Ectodermal cell (in vitro differentiated cells): ENCODE data around the gene IMPG2.

Experiments
- H3K27ac ChIP-seq: 2 replicates; pipeline ENCODE4 v1.7.0; 2013; ENCODE audit warnings: mild to moderate bottlenecking, low read depth, low read length; ENCODE audit not compliant: insufficient read depth, poor library complexity, severe bottlenecking
- H3K27me3 ChIP-seq: 2 replicates; pipeline ENCODE4 v1.7.0; 2013; ENCODE audit warnings: mild to moderate bottlenecking, low read length; ENCODE audit not compliant: insufficient read depth, control insufficient read depth, poor library complexity, severe bottlenecking
- H3K36me3 ChIP-seq: one replicate; pipeline ENCODE4 v1.7.0; 2013; ENCODE audit warnings: low read length; ENCODE audit not compliant: control insufficient read depth, insufficient read depth
- H3K4me1 ChIP-seq: one replicate; pipeline ENCODE4 v1.7.0; 2013; ENCODE audit warnings: low read length; ENCODE audit not compliant: control insufficient read depth, insufficient read depth
- H3K4me3 ChIP-seq: 2 replicates; pipeline ENCODE4 v1.7.0; 2013; ENCODE audit warnings: low read depth, low read length, control low read depth; ENCODE audit not compliant: insufficient read depth
- H3K9me3 ChIP-seq: 2 replicates; pipeline ENCODE4 v1.7.0; 2013; ENCODE audit warnings: mild to moderate bottlenecking, low read length, moderate library complexity; ENCODE audit not compliant: control insufficient read depth
- WGBS, 2 experiments: methylation state at CpG; one replicate each; pipeline ENCODE4 v1.1.7; 2013; ENCODE audit warnings: missing lambda C conversion rate in 2 of 2; 5-methylcytosine and 5-hydroxymethylcytosine counted together

IMPG2 gene

GRCh38 chr3:101194392-101194791 is 126.0 kb downstream of the IMPG2 start:
- H3K27me3 ChIP-seq: no peaks in the 10 kb centered on the region
- H3K27ac ChIP-seq: no peak overlapping the region
- 42 to 64% methylated on average over 3 of the region's 3 CpGs for WGBS, 2 experiments
- no peaks in the 10 kb centered on the region for H3K4me1 ChIP-seq
- no peaks in the 10 kb centered on the region for H3K36me3 ChIP-seq
- H3K4me3 ChIP-seq: no peak overlapping the region
- H3K9me3 ChIP-seq: no peaks in the 10 kb centered on the region

- H3K27ac ChIP-seq: no peak overlapping the region
- no peaks in the 10 kb centered on the region for H3K4me1 ChIP-seq
- H3K36me3 ChIP-seq: no peaks in the 10 kb centered on the region
- 93 to 100% methylated on average over 3 of the region's 3 CpGs for WGBS, 2 experiments
- H3K4me3 ChIP-seq: no peak overlapping the region
- H3K9me3 ChIP-seq: no peaks in the 10 kb centered on the region
- H3K27me3 ChIP-seq: no peaks in the 10 kb centered on the region
These were observed 126.4 kb downstream of the IMPG2 start for GRCh38 chr3:101193957-101194356.

DNA sequence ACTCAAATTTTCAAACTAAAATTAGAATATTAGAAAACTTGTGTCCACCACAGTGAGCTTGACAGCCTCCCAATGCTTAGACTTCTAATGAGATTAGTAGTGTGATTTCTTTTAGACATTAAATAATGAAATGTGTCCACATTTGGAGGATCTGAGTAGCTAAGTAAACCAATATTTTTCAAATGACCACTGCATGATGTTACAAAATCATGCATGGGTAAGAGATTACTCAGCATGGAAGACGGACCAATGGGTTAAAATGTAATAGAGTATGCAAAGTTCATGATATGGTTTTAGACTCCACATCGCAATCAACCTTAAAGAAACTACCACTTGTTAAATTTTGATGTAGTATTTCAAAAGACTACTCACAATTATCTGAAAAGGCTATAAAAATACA is 130.6 kb downstream of the IMPG2 start:
- no peak overlapping the region for H3K27ac ChIP-seq
- WGBS, 2 experiments: 92% methylated on average over 2 of the region's 2 CpGs; no CpG with 5 or more reads in 1 of the 2 experiments
- H3K36me3 ChIP-seq: no peaks in the 10 kb centered on the region
- H3K4me3 ChIP-seq: no peak overlapping the region
- no peaks in the 10 kb centered on the region for H3K27me3 ChIP-seq
- no peaks in the 10 kb centered on the region for H3K4me1 ChIP-seq
- no peaks in the 10 kb centered on the region for H3K9me3 ChIP-seq

- no peaks in the 10 kb centered on the region for H3K4me1 ChIP-seq
- no peak overlapping the region for H3K27ac ChIP-seq
- H3K4me3 ChIP-seq: no peak overlapping the region
- no peaks in the 10 kb centered on the region for H3K27me3 ChIP-seq
- no peaks in the 10 kb centered on the region for H3K36me3 ChIP-seq
- H3K9me3 ChIP-seq: no peaks in the 10 kb centered on the region
- WGBS, 2 experiments: 96 to 100% methylated on average over 2 of the region's 2 CpGs
These were observed 131.2 kb downstream of the IMPG2 start for GRCh38 chr3:101189176-101189575.

GRCh38 chr3:101185341-101185740 is 135.0 kb downstream of the IMPG2 start:
- H3K4me3 ChIP-seq: no peak overlapping the region
- no peak overlapping the region for H3K27ac ChIP-seq
- H3K36me3 ChIP-seq: no peaks in the 10 kb centered on the region
- no peaks in the 10 kb centered on the region for H3K4me1 ChIP-seq
- WGBS, 2 experiments: 90 to 92% methylated on average over 4 of the region's 4 CpGs
- H3K9me3 ChIP-seq: no peaks in the 10 kb centered on the region
- H3K27me3 ChIP-seq: no peaks in the 10 kb centered on the region

DNA sequence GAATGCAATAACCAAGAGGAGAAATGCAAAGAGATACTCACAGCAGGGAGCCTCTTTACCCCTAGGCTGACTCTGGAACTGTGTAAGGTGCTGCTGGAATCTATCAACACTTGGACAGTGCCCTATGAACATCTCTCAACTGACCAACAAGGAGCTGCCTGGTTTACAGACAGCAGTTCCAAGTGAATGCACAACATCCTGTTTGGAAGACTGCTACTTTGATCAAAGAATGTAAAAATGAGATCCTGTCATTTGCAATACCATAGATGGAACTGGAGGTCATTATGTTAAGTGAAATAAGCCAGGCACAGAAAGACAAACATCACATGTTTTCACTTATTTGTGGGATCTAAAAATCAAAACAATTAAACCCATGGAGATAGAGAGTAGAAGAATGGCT is 136.3 kb downstream of the IMPG2 start:
- Histone ChIP-seq H3K27ac (no peak overlapping the region), H3K27me3 (no peaks in the 10 kb centered on the region), H3K9me3 (no peaks in the 10 kb centered on the region), H3K36me3 (no peaks in the 10 kb centered on the region), H3K4me3 (no peak overlapping the region), H3K4me1 (no peaks in the 10 kb centered on the region)

DNA sequence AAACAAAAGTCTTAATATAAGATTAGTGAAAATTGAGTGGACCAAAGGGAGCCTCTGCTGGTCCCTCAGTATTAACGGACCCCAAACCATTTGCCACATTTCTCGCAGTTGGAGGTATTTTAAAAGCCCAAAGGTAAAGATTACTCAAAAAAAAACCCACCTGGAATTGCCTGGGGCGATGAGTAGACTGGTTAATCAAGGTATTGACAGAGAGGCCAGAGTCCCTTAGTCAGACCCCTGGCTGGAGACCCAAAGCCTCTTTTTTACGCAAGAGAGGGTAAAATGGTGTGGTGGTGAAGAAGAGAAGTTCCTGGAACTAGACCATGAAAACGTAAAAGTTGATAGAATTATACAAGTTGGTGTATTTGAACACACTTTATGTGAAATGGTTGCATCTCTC is 137.2 kb downstream of the IMPG2 start:
- Histone ChIP-seq H3K9me3 (no peaks in the 10 kb centered on the region), H3K27me3 (no peaks in the 10 kb centered on the region), H3K4me3 (no peak overlapping the region), H3K36me3 (no peaks in the 10 kb centered on the region), H3K4me1 (no peaks in the 10 kb centered on the region), H3K27ac (no peak overlapping the region)
- WGBS, 2 experiments: 95% methylated on average over 5 of the region's 5 CpGs

DNA sequence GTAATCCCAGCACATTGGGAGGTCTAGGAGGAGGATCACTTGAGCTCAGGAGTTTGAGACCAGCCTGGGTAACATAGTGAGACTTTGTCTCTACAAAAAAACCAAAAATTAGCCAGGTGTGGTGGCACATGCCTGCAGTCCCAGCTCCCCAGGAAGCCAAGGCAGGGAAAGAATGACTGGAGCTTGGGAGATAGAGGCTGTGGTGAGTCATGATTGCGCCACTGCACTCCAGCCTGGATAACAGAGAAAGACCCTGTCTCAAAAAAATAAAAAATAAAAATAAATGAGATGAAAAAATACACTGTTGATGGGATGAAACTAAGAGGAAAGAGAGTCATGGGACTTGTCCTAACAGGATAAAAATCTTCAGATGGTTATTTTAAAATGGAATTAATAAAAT is 137.6 kb downstream of the IMPG2 start:
- Histone ChIP-seq H3K9me3 (no peaks in the 10 kb centered on the region), H3K27me3 (no peaks in the 10 kb centered on the region), H3K4me3 (no peak overlapping the region), H3K36me3 (no peaks in the 10 kb centered on the region), H3K4me1 (no peaks in the 10 kb centered on the region), H3K27ac (no peak overlapping the region)
- 88% methylated on average over 1 of the region's 1 CpG; no CpG with 5 or more reads in 1 of the 2 experiments for WGBS, 2 experiments

DNA sequence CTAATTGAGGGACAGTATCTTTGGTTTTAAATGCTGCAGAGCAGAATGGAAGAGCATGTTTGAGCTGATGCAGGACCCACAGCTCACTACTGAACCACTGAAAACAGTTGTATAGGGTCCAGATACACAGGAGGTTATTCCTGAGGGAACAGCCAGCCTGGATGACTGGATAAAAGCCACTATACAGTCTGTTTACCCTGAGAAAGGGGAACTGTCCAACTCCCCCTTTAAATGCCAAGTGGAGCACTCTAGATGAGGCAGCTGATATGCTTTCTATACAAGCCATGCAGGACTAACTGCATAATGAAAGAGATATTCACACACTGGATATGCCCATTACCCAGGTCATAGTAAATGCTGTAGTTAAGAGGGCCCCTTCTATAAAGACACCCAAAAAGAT is 138.6 kb downstream of the IMPG2 start:
- Histone ChIP-seq H3K4me3 (no peak overlapping the region), H3K4me1 (no peaks in the 10 kb centered on the region), H3K27ac (no peak overlapping the region), H3K36me3 (no peaks in the 10 kb centered on the region), H3K9me3 (no peaks in the 10 kb centered on the region), H3K27me3 (no peaks in the 10 kb centered on the region)

- no peak overlapping the region for H3K27ac ChIP-seq
- no peaks in the 10 kb centered on the region for H3K4me1 ChIP-seq
- H3K4me3 ChIP-seq: no peak overlapping the region
- 88 to 89% methylated on average over 3 of the region's 3 CpGs for WGBS, 2 experiments
- H3K27me3 ChIP-seq: no peaks in the 10 kb centered on the region
- no peaks in the 10 kb centered on the region for H3K9me3 ChIP-seq
- no peaks in the 10 kb centered on the region for H3K36me3 ChIP-seq
These were observed 140.7 kb downstream of the IMPG2 start for GRCh38 chr3:101179637-101180036.

DNA sequence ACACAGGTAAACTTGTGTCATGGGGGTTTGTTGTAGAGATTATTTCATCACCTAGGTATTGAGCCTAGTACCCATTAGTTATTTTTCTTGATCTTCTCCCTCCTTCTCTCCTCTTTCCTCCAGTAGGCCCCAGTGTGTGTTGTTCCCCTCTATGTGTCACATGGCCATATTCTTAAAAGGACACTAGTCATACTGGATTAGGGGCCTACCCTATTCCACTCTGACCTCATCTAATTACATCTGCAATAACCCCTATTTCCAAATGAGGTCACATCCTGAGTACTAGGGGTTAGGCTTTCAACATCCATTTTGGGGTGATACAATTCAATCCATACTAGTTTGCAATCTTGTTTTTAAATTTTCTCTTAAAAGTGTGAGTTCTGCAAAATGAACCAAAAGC is 142.8 kb downstream of the IMPG2 start:
- H3K27me3 ChIP-seq: no peaks in the 10 kb centered on the region
- H3K27ac ChIP-seq: no peak overlapping the region
- no peaks in the 10 kb centered on the region for H3K9me3 ChIP-seq
- H3K4me3 ChIP-seq: no peak overlapping the region
- no peaks in the 10 kb centered on the region for H3K4me1 ChIP-seq
- H3K36me3 ChIP-seq: no peaks in the 10 kb centered on the region
